ENCODE measurements around the gene GRM7. TPM values are rescaled to one million over a fixed set of nuclear protein-coding genes. Genes with fewer than 3 reads are reported as not detected.

Gene GRM7
- total and polyA plus RNA-seq, 4 donors, result 0.08 to 0.33 TPM; not detected in 2

GRCh38 chr3:6867269-6867668, 6.4 kb downstream of the GRM7 start (continued):
- TF ChIP-seq REST (IDR thresholded peaks at IDR 0.05), result no peak

GRCh38 chr3:6878731-6879130, 17.8 kb downstream of the GRM7 start:
- DNase-seq (ENCODE audit: low spot score), result no peak
- no peaks in the 10 kb centered on the region for H3K27me3 ChIP-seq (ENCODE audit: control insufficient read depth in 4 of 4, insufficient read depth in 4 of 4, low read length in 3 of 4)
- TF ChIP-seq MAX (IDR thresholded peaks at IDR 0.05) (no peak), HNF4G (IDR thresholded peaks at IDR 0.05) (no peak), HNF4A (conservative IDR thresholded peaks at IDR 0.05) (no peak), CTCF (IDR thresholded peaks at IDR 0.05; ENCODE audit: low read depth, low read length, missing input control) (no peak), GABPA (IDR thresholded peaks at IDR 0.05 in 1 of 2, conservative IDR thresholded peaks at IDR 0.05 in 1 of 2) (no peak)
- no peak overlapping the region for H3K27ac ChIP-seq (ENCODE audit: low read depth in 1 of 2, low read length in 2 of 2)
- H3K9ac ChIP-seq (ENCODE audit: low read depth in 1 of 2, low read length in 2 of 2), result no peak overlapping the region
- no peaks in the 10 kb centered on the region for H3K9me3 ChIP-seq (ENCODE audit: control insufficient read depth in 4 of 4, low read length in 3 of 4)
- no peak overlapping the region for H3K4me3 ChIP-seq (ENCODE audit: low read depth in 1 of 3, low read length in 3 of 3)
- no peaks in the 10 kb centered on the region for H3K4me1 ChIP-seq (ENCODE audit: control insufficient read depth in 4 of 4, insufficient read depth in 4 of 4, low read length in 3 of 4)
- no peaks in the 10 kb centered on the region for H3K36me3 ChIP-seq (ENCODE audit: control insufficient read depth in 4 of 4, insufficient read depth in 3 of 4, low read depth in 1 of 4, low read length in 3 of 4)

GRCh38 chr3:6912240-6912639, 51.3 kb downstream of the GRM7 start:
- H3K4me3 ChIP-seq (ENCODE audit: low read depth in 1 of 3, low read length in 3 of 3), result no peak overlapping the region
- no peak for TF ChIP-seq JUND (IDR thresholded peaks at IDR 0.05)
- H3K9me3 ChIP-seq (ENCODE audit: control insufficient read depth in 4 of 4, low read length in 3 of 4), result no peaks in the 10 kb centered on the region
- H3K36me3 ChIP-seq (ENCODE audit: control insufficient read depth in 4 of 4, insufficient read depth in 3 of 4, low read depth in 1 of 4, low read length in 3 of 4), result no peaks in the 10 kb centered on the region
- no peak overlapping the region for H3K9ac ChIP-seq (ENCODE audit: low read depth in 1 of 2, low read length in 2 of 2)
- no peaks in the 10 kb centered on the region for H3K27me3 ChIP-seq (ENCODE audit: control insufficient read depth in 4 of 4, insufficient read depth in 4 of 4, low read length in 3 of 4)
- H3K27ac ChIP-seq (ENCODE audit: low read depth in 1 of 2, low read length in 2 of 2), result no peak overlapping the region
- peaks cover 0 to 20% (median 4%) of the 10 kb centered on the region in 4 donors for H3K4me1 ChIP-seq (ENCODE audit: control insufficient read depth in 4 of 4, insufficient read depth in 4 of 4, low read length in 3 of 4)
- DNase-seq (ENCODE audit: low spot score), result no peak
- 77% methylated on average over 3 of the region's 3 CpGs for WGBS

GRCh38 chr3:6915898-6916297, 55.0 kb downstream of the GRM7 start:
- H3K9ac ChIP-seq (ENCODE audit: low read depth in 1 of 2, low read length in 2 of 2), result no peak overlapping the region
- peaks cover 0 to 29% (median 8%) of the 10 kb centered on the region in 4 donors for H3K4me1 ChIP-seq (ENCODE audit: control insufficient read depth in 4 of 4, insufficient read depth in 4 of 4, low read length in 3 of 4)
- no peak overlapping the region for H3K27ac ChIP-seq (ENCODE audit: low read depth in 1 of 2, low read length in 2 of 2)
- no peaks in the 10 kb centered on the region for H3K9me3 ChIP-seq (ENCODE audit: control insufficient read depth in 4 of 4, low read length in 3 of 4)
- H3K36me3 ChIP-seq (ENCODE audit: control insufficient read depth in 4 of 4, insufficient read depth in 3 of 4, low read depth in 1 of 4, low read length in 3 of 4), result no peaks in the 10 kb centered on the region
- no peak overlapping the region for H3K4me3 ChIP-seq (ENCODE audit: low read depth in 1 of 3, low read length in 3 of 3)
- 44% methylated on average over 1 of the region's 1 CpG for WGBS
- no peak for DNase-seq (ENCODE audit: low spot score)
- no peaks in the 10 kb centered on the region for H3K27me3 ChIP-seq (ENCODE audit: control insufficient read depth in 4 of 4, insufficient read depth in 4 of 4, low read length in 3 of 4)
- TF ChIP-seq HNF4G (IDR thresholded peaks at IDR 0.05) (no peak), JUND (IDR thresholded peaks at IDR 0.05) (no peak), TAF1 (conservative IDR thresholded peaks at IDR 0.05) (no peak), HNF4A (conservative IDR thresholded peaks at IDR 0.05) (no peak), RXRA (IDR thresholded peaks at IDR 0.05) (no peak), CTCF (IDR thresholded peaks at IDR 0.05; ENCODE audit: low read depth, low read length, missing input control) (no peak), NR2F2 (IDR thresholded peaks at IDR 0.05) (no peak), FOXA1 (IDR thresholded peaks at IDR 0.05) (no peak), REST (IDR thresholded peaks at IDR 0.05) (no peak), EGR1 (IDR thresholded peaks at IDR 0.05; ENCODE audit: low read depth in 2 of 2) (no peak), MAX (IDR thresholded peaks at IDR 0.05) (no peak), FOXA2 (IDR thresholded peaks at IDR 0.05) (no peak), RAD21 (IDR thresholded peaks at IDR 0.05) (no peak)

All from liver (tissue), 9 donors.